Panc1 (cell line): ENCODE measurements around the gene MSANTD1. TPM values are rescaled to one million over a fixed set of nuclear protein-coding genes. Genes with fewer than 3 reads are reported as not detected.

Source experiments
- ATAC-seq: fragments of 200-7000 bp; cut with Tn5 transposase; 2 replicates; pipeline ENCODE4 v1.9.1; 2020; ENCODE audit warnings: mild to moderate bottlenecking, moderate library complexity
- BruUV-seq: library from RNA; stranded (reverse); fragments of 400-500 nt; replicated peaks from 2 replicates; lab custom pipeline; 2021; lab: Mats Ljungman, UMichigan
- CTCF ChIA-PET: fragments of 300-600 bp; sonication (Branson Sonifier 250); formaldehyde crosslinking; loops from one replicate; lab custom pipeline; 2022; ENCODE audit warnings: antibody characterized with exemption; lab: Charles Lee
- POLR2A ChIA-PET: fragments of 300-600 bp; sonication (Branson Sonifier 250); formaldehyde crosslinking; loops from one replicate; lab custom pipeline; 2022; ENCODE audit warnings: antibody characterized with exemption; lab: Charles Lee
- DNase-seq: peaks from one replicate; pipeline ENCODE4 v3.0.0-alpha.2; 2010; ENCODE audit warnings: low read depth, low spot score
- H3K27ac ChIP-seq: 2 replicates; pipeline ENCODE4 v1.5.1; 2011; ENCODE audit warnings: mild to moderate bottlenecking, low read length, inconsistent platforms
- H3K27me3 ChIP-seq: fragments of 200-500 bp; sonication (Bioruptor generic); 2 replicates; pipeline ENCODE4 v1.6.0; 2014; ENCODE audit warnings: low read length, inconsistent platforms; ENCODE audit not compliant: control insufficient read depth, insufficient read depth
- H3K36me3 ChIP-seq: fragments of 200-500 bp; sonication (Bioruptor generic); 2 replicates; pipeline ENCODE4 v1.5.1; 2014; ENCODE audit warnings: inconsistent platforms, mild to moderate bottlenecking, low read length, moderate library complexity; ENCODE audit not compliant: control insufficient read depth, insufficient read depth
- H3K4me1 ChIP-seq: 2 replicates; pipeline ENCODE4 v1.5.1; 2011; ENCODE audit warnings: inconsistent platforms, mild to moderate bottlenecking, low read length, moderate library complexity; ENCODE audit not compliant: control insufficient read depth, insufficient read depth
- H3K4me3 ChIP-seq, 2 experiments: 2 replicates each; pipeline ENCODE4 v1.5.1; 2011 to 2012; ENCODE audit warnings: low read depth in 2 of 2, low read length in 2 of 2, mild to moderate bottlenecking in 2 of 2, inconsistent platforms in 1 of 2, moderate library complexity in 1 of 2
- H3K9me3 ChIP-seq: fragments of 200-500 bp; sonication (Bioruptor generic); 2 replicates; pipeline ENCODE4 v1.5.1; 2014; ENCODE audit warnings: low read depth, mild to moderate bottlenecking, inconsistent platforms, low read length, moderate library complexity; ENCODE audit not compliant: control insufficient read depth, insufficient read depth
- POLR2AphosphoS5 ChIP-seq: IDR thresholded peaks from 2 replicates; pipeline ENCODE4 v1.6.1; 2012; ENCODE audit warnings: mild to moderate bottlenecking, low read depth, low read length, moderate library complexity
- SIN3A ChIP-seq: IDR thresholded peaks from 2 replicates; pipeline ENCODE4 v1.6.1; 2012; ENCODE audit warnings: low read depth, mild to moderate bottlenecking, low read length, moderate library complexity, borderline replicate concordance; ENCODE audit not compliant: insufficient read depth
- TCF7L2 ChIP-seq: IDR thresholded peaks from 2 replicates; pipeline ENCODE4 v1.6.1; 2011; ENCODE audit warnings: mild to moderate bottlenecking, low read depth, low read length, inconsistent platforms
- in situ Hi-C: cut with HindIII; loops from 2 replicates; pipeline ENCODE4 v1.10.0; 2016; ENCODE audit warnings: low sequenced_read_pairs, low pct_unique_long_range_greater_than_20kb
- intact Hi-C: fragments of 100-400 bp; cut with micrococcal nuclease; formaldehyde crosslinking; loops from one replicate; pipeline ENCODE4 v1.10.0; 2022; ENCODE audit not compliant: unreplicated experiment
- total RNA-seq: library from RNA; stranded (reverse); gene quantifications from one replicate; pipeline ENCODE4 v1.2.1, GENCODE V29; 2021; ENCODE audit not compliant: unreplicated experiment
- TF ChIP-seq, protein P1 (sequence below), 2 experiments: IDR thresholded peaks; 2 replicates each; pipeline ENCODE4 v1.6.1; 2011 to 2012; ENCODE audit warnings: low read depth in 2 of 2, control low read depth in 1 of 2, low read length in 1 of 2, mild to moderate bottlenecking in 1 of 2, moderate library complexity in 1 of 2; ENCODE audit not compliant: insufficient read depth in 1 of 2
- TF ChIP-seq, protein P2 (sequence below): fragments of 450-650 bp; IDR thresholded peaks from 2 replicates; pipeline ENCODE4 v1.5.1; 2017; ENCODE audit warnings: mild to moderate bottlenecking

Gene MSANTD1
- total RNA-seq, 1 experiment from 2014 or later = 0.57 TPM

DNA sequence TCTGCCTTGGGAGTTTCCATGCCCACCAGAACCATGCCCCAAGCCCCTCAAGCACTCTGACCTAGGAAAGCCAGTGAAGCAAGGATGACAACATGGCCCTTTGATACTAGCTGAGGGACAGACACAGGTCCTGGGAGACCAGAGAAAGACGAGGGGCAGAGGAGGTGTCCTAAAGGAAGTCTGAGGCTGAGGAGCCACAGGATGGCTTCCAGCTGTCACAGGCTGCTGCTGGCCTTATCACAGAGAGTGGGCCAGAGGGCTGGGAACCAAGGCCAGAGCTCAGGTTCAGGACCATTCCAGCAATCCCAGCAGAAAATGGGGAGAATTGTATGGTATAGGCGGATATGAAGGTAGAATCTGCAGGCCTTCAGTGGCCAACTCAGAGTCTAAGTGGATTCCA, 31.7 kb upstream of the MSANTD1 start:
- Histone ChIP-seq H3K27ac (no peak overlapping the region), H3K4me1 (no peaks in the 10 kb centered on the region), H3K4me3 (no peak overlapping the region), H3K36me3 (no peaks in the 10 kb centered on the region), H3K27me3 (no peaks in the 10 kb centered on the region), H3K9me3 (no peaks in the 10 kb centered on the region)
- BruUV-seq = no TSS peak
- in situ Hi-C loops (no loop called here), intact Hi-C loops (no loop called here)
- ATAC-seq = no peak
- ChIA-PET POLR2A (no interaction called here), CTCF (no interaction called here)
- TF ChIP-seq, protein P1, sequence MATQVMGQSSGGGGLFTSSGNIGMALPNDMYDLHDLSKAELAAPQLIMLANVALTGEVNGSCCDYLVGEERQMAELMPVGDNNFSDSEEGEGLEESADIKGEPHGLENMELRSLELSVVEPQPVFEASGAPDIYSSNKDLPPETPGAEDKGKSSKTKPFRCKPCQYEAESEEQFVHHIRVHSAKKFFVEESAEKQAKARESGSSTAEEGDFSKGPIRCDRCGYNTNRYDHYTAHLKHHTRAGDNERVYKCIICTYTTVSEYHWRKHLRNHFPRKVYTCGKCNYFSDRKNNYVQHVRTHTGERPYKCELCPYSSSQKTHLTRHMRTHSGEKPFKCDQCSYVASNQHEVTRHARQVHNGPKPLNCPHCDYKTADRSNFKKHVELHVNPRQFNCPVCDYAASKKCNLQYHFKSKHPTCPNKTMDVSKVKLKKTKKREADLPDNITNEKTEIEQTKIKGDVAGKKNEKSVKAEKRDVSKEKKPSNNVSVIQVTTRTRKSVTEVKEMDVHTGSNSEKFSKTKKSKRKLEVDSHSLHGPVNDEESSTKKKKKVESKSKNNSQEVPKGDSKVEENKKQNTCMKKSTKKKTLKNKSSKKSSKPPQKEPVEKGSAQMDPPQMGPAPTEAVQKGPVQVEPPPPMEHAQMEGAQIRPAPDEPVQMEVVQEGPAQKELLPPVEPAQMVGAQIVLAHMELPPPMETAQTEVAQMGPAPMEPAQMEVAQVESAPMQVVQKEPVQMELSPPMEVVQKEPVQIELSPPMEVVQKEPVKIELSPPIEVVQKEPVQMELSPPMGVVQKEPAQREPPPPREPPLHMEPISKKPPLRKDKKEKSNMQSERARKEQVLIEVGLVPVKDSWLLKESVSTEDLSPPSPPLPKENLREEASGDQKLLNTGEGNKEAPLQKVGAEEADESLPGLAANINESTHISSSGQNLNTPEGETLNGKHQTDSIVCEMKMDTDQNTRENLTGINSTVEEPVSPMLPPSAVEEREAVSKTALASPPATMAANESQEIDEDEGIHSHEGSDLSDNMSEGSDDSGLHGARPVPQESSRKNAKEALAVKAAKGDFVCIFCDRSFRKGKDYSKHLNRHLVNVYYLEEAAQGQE (IDR thresholded peaks at IDR 0.05; ENCODE audit: insufficient read depth in 1 of 2, low read depth in 2 of 2, low read length in 1 of 2) = no peak
- TF ChIP-seq TCF7L2 (no peak), SIN3A (no peak), POLR2AphosphoS5 (no peak)
- TF ChIP-seq, protein P2, sequence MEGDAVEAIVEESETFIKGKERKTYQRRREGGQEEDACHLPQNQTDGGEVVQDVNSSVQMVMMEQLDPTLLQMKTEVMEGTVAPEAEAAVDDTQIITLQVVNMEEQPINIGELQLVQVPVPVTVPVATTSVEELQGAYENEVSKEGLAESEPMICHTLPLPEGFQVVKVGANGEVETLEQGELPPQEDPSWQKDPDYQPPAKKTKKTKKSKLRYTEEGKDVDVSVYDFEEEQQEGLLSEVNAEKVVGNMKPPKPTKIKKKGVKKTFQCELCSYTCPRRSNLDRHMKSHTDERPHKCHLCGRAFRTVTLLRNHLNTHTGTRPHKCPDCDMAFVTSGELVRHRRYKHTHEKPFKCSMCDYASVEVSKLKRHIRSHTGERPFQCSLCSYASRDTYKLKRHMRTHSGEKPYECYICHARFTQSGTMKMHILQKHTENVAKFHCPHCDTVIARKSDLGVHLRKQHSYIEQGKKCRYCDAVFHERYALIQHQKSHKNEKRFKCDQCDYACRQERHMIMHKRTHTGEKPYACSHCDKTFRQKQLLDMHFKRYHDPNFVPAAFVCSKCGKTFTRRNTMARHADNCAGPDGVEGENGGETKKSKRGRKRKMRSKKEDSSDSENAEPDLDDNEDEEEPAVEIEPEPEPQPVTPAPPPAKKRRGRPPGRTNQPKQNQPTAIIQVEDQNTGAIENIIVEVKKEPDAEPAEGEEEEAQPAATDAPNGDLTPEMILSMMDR = no peak
- DNase-seq = no peak

DNA sequence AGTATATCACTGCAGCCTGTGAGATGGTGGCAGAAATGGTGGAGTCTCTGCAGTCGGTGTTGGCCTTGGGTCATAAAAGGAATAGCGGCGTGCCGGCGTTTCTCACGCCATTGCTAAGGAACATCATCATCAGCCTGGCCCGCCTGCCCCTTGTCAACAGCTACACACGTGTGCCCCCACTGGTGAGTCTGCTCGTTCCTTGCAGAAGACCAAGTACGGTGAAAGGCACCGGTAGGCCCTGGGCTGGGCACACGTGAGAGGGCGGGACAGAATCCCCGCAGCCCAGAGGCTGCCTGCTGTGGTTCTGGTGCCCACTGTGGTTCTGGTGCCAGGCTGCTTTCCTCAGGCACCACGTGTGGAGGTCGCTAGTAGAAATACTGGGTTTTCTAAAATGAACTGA, 31.2 kb upstream of the MSANTD1 start:
- ChIA-PET CTCF (no interaction called here), POLR2A (no interaction called here)
- H3K4me1 ChIP-seq = no peaks in the 10 kb centered on the region
- no peak for DNase-seq
- in situ Hi-C loops = no loop called here
- no peaks in the 10 kb centered on the region for H3K27me3 ChIP-seq
- intact Hi-C loops = no loop called here
- TF ChIP-seq, protein P2 = no peak
- TF ChIP-seq, protein P1 (IDR thresholded peaks at IDR 0.05; ENCODE audit: insufficient read depth in 1 of 2, low read depth in 2 of 2, low read length in 1 of 2) = no peak
- no peak for TF ChIP-seq POLR2AphosphoS5
- TF ChIP-seq SIN3A = no peak
- TF ChIP-seq TCF7L2 = no peak
- no peak for ATAC-seq
- H3K27ac ChIP-seq = no peak overlapping the region
- no peaks in the 10 kb centered on the region for H3K9me3 ChIP-seq
- H3K36me3 ChIP-seq = no peaks in the 10 kb centered on the region
- H3K4me3 ChIP-seq = no peak overlapping the region
- BruUV-seq = no TSS peak
